Measurements from ENCODE around the gene PAQR8. TPM values are rescaled to one million over a fixed set of nuclear protein-coding genes. Genes with fewer than 3 reads are reported as not detected.
A peak's percentile ranks its signal among the peaks of the same experiment; 100 is the strongest.

PAQR8 gene
- total RNA-seq, 1 donor from 2014 or later: 1.5 TPM

DNA sequence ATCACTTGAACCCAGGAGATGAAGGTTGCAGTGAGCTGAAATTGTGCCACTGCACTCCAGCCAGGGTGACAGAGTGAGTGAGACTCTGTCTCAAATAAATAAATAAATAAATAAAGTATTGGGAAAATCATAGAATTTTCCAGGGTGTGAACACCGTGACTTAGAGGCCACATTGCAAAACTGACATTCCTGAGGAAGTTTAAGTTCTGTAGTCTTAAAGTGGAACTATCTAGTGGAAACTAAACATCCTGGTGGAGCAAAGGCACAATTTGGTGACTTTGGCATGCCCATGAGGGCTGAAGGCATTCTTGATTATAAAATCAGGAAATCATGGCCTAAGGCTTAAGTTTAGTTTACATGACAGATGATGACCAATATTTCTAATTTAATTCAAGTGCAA lies 44.7 kb upstream of the PAQR8 start:
- H3K27me3 ChIP-seq (ENCODE audit: insufficient read depth, low read length): no peaks in the 10 kb centered on the region
- H3K4me3 Mint-ChIP-seq (ENCODE audit: unreplicated experiment): no peak overlapping the region
- FAIRE-seq (no peak), DNase-seq (ENCODE audit: low read depth) (no peak)
- H3K4me1 Mint-ChIP-seq (ENCODE audit: low read depth, unreplicated experiment): peaks cover 9% of the 10 kb centered on the region
- no peaks in the 10 kb centered on the region for H3K9me3 Mint-ChIP-seq (ENCODE audit: unreplicated experiment)
- H3K4me3 ChIP-seq (ENCODE audit: insufficient read depth, low read depth, low read length): no peak overlapping the region
- H3K9me3 ChIP-seq (ENCODE audit: insufficient read depth, low read depth, low read length): no peaks in the 10 kb centered on the region
- peaks cover 7% of the 10 kb centered on the region for H3K27me3 Mint-ChIP-seq (ENCODE audit: low read depth, unreplicated experiment)
- no peaks in the 10 kb centered on the region for H4K20me1 ChIP-seq (ENCODE audit: insufficient read depth, low read length)
- TF ChIP-seq, protein P1, sequence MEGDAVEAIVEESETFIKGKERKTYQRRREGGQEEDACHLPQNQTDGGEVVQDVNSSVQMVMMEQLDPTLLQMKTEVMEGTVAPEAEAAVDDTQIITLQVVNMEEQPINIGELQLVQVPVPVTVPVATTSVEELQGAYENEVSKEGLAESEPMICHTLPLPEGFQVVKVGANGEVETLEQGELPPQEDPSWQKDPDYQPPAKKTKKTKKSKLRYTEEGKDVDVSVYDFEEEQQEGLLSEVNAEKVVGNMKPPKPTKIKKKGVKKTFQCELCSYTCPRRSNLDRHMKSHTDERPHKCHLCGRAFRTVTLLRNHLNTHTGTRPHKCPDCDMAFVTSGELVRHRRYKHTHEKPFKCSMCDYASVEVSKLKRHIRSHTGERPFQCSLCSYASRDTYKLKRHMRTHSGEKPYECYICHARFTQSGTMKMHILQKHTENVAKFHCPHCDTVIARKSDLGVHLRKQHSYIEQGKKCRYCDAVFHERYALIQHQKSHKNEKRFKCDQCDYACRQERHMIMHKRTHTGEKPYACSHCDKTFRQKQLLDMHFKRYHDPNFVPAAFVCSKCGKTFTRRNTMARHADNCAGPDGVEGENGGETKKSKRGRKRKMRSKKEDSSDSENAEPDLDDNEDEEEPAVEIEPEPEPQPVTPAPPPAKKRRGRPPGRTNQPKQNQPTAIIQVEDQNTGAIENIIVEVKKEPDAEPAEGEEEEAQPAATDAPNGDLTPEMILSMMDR (IDR thresholded peaks at IDR 0.05; ENCODE audit: insufficient read depth, low read depth, low read length): no peak
- TF ChIP-seq EZH2 (IDR thresholded peaks at IDR 0.05; ENCODE audit: insufficient read depth, low read length): no peak
- H3K36me3 ChIP-seq (ENCODE audit: insufficient read depth, low read length): no peaks in the 10 kb centered on the region
- no peak overlapping the region for H2AFZ ChIP-seq (ENCODE audit: low read depth, low read length)
- H3K4me2 ChIP-seq (ENCODE audit: low read length): no peak overlapping the region
- H3K79me2 ChIP-seq (ENCODE audit: insufficient read depth, low read length): no peaks in the 10 kb centered on the region
- no peaks in the 10 kb centered on the region for H3K36me3 Mint-ChIP-seq (ENCODE audit: low read depth, unreplicated experiment)
- H3K27ac ChIP-seq (ENCODE audit: low read depth, low read length): no peak overlapping the region
- no peaks in the 10 kb centered on the region for H3K4me1 ChIP-seq (ENCODE audit: insufficient read depth, low read length)
- H3K27ac Mint-ChIP-seq (ENCODE audit: unreplicated experiment): no peak overlapping the region
- no peak overlapping the region for H3K9ac ChIP-seq (ENCODE audit: low read length)

DNA sequence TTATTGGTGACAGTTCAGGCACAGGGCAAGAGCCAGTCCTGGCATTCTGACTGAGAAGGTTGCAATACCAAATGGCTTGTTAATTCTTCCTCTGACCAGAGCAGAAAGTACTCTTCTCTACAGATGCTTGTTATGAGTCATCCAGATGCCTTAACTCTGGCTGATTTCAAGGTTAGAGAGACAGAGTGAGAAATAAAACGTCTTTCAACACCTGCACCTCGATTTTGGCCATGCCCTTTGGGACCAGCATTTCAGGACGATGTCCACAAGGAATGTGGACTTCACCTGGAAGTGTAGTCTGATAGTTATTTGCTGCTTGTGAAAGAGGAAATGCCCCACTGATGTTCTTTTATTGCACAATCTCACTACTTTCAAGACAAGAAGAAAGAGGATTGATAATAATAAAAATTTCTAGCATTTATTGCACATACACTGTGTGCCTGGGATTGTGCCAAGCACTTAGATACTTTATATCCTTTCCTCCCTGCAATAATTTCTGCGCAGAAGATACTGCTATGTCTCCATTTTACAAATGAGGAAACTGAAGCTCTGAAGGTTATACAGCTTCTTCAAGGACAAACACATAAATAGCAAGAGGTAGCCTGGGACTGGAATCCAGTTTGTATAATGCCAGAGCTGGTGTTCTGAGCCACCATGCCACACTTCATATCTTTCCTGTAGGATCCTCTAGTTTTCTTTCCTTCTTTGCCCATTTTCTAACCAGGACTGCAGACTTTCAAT lies 43.9 kb upstream of the PAQR8 start:
- Histone ChIP-seq H2AFZ (ENCODE audit: low read depth, low read length) (no peak overlapping the region), H3K9ac (ENCODE audit: low read length) (no peak overlapping the region), H3K4me2 (ENCODE audit: low read length) (no peak overlapping the region), H3K27ac (ENCODE audit: low read depth, low read length) (no peak overlapping the region), H3K4me1 (ENCODE audit: insufficient read depth, low read length) (no peaks in the 10 kb centered on the region), H3K4me3 (ENCODE audit: insufficient read depth, low read depth, low read length) (no peak overlapping the region), H4K20me1 (ENCODE audit: insufficient read depth, low read length) (no peaks in the 10 kb centered on the region), H3K27me3 (ENCODE audit: insufficient read depth, low read length) (no peaks in the 10 kb centered on the region), H3K36me3 (ENCODE audit: insufficient read depth, low read length) (no peaks in the 10 kb centered on the region), H3K9me3 (ENCODE audit: insufficient read depth, low read depth, low read length) (no peaks in the 10 kb centered on the region), H3K79me2 (ENCODE audit: insufficient read depth, low read length) (no peaks in the 10 kb centered on the region)
- Mint-ChIP-seq H3K4me1 (ENCODE audit: low read depth, unreplicated experiment) (peaks cover 5% of the 10 kb centered on the region), H3K36me3 (ENCODE audit: low read depth, unreplicated experiment) (no peaks in the 10 kb centered on the region), H3K27me3 (ENCODE audit: low read depth, unreplicated experiment) (peaks cover 13% of the 10 kb centered on the region), H3K4me3 (ENCODE audit: unreplicated experiment) (no peak overlapping the region), H3K9me3 (ENCODE audit: unreplicated experiment) (no peaks in the 10 kb centered on the region), H3K27ac (ENCODE audit: unreplicated experiment) (no peak overlapping the region)
- TF ChIP-seq EZH2 (IDR thresholded peaks at IDR 0.05; ENCODE audit: insufficient read depth, low read length): no peak
- DNase-seq (ENCODE audit: low read depth) (peak; percentile 30), FAIRE-seq (no peak)

DNA sequence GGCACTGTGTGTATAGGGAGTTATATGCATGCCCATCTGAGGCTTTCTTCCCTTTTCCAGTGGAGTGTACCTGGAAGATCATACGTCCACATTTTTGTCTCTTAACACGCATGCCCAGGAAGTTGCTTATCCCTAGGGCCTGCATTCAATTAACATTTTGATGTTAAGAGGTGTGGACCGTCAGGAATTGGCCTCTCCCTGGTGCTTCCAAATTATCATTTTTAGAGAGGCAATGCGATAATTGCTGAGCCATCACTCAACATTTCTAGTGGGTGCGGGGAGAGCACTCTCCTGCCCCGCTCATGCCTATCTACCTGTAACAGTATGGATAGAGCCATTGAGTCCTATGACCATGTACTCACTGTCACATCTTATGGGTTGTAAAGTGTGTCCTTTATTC lies 37.8 kb upstream of the PAQR8 start:
- FAIRE-seq (no peak), DNase-seq (ENCODE audit: low read depth) (no peak)
- no peaks in the 10 kb centered on the region for H3K4me1 ChIP-seq (ENCODE audit: insufficient read depth, low read length)
- H4K20me1 ChIP-seq (ENCODE audit: insufficient read depth, low read length): no peaks in the 10 kb centered on the region
- Mint-ChIP-seq H3K36me3 (ENCODE audit: low read depth, unreplicated experiment) (no peaks in the 10 kb centered on the region), H3K9me3 (ENCODE audit: unreplicated experiment) (no peaks in the 10 kb centered on the region), H3K27ac (ENCODE audit: unreplicated experiment) (no peak overlapping the region), H3K27me3 (ENCODE audit: low read depth, unreplicated experiment) (peaks cover 22% of the 10 kb centered on the region), H3K4me1 (ENCODE audit: low read depth, unreplicated experiment) (peaks cover 4% of the 10 kb centered on the region), H3K4me3 (ENCODE audit: unreplicated experiment) (no peak overlapping the region)
- no peaks in the 10 kb centered on the region for H3K79me2 ChIP-seq (ENCODE audit: insufficient read depth, low read length)
- H3K27ac ChIP-seq (ENCODE audit: low read depth, low read length): no peak overlapping the region
- H3K27me3 ChIP-seq (ENCODE audit: insufficient read depth, low read length): no peaks in the 10 kb centered on the region
- TF ChIP-seq EZH2 (IDR thresholded peaks at IDR 0.05; ENCODE audit: insufficient read depth, low read length): no peak
- TF ChIP-seq, protein P1 (IDR thresholded peaks at IDR 0.05; ENCODE audit: insufficient read depth, low read depth, low read length): no peak
- no peaks in the 10 kb centered on the region for H3K9me3 ChIP-seq (ENCODE audit: insufficient read depth, low read depth, low read length)
- H3K4me3 ChIP-seq (ENCODE audit: insufficient read depth, low read depth, low read length): no peak overlapping the region
- H3K4me2 ChIP-seq (ENCODE audit: low read length): no peak overlapping the region
- no peaks in the 10 kb centered on the region for H3K36me3 ChIP-seq (ENCODE audit: insufficient read depth, low read length)
- no peak overlapping the region for H3K9ac ChIP-seq (ENCODE audit: low read length)
- no peak overlapping the region for H2AFZ ChIP-seq (ENCODE audit: low read depth, low read length)
